CD4-positive, alpha-beta T cell (primary cell): Measurements from ENCODE around the gene RNF144A. TPM values are rescaled to one million over a fixed set of nuclear protein-coding genes. Genes with fewer than 3 reads are reported as not detected.

Experiments used
- ATAC-seq: fragments of 200-7000 bp; cut with Tn5 transposase; one replicate; pipeline ENCODE4 v1.10.0; 2022; ENCODE audit warnings: mild to moderate bottlenecking; ENCODE audit not compliant: poor library complexity
- CTCF ChIA-PET: fragments of 350-600 bp; sonication (Branson Sonifier 250); formaldehyde crosslinking; loops from one replicate; lab custom pipeline; 2021; ENCODE audit warnings: antibody characterized with exemption, inconsistent platforms; lab: Charles Lee
- POLR2A ChIA-PET: fragments of 350-600 bp; sonication (Branson Sonifier 250); formaldehyde crosslinking; loops from one replicate; lab custom pipeline; 2021; ENCODE audit warnings: antibody characterized with exemption, inconsistent platforms; lab: Charles Lee
- DNase-seq, 14 experiments: peaks; one replicate each; pipeline ENCODE4 v3.0.0-alpha.2; 2013 to 2020; ENCODE audit warnings: mixed read lengths in 2 of 14
- H3K27ac ChIP-seq, 2 donors: one replicate each; pipeline versions ENCODE4 v1.5.1 to v1.7.0; 2013; ENCODE audit warnings: low read length in 2 of 2, low read depth in 1 of 2, mild to moderate bottlenecking in 1 of 2
- H3K27me3 ChIP-seq, 2 experiments: 1 replicate in 1 of 2; 2 replicates in 1 of 2; pipeline versions ENCODE4 v1.6.1 to v1.7.0; 2013; ENCODE audit warnings: low read length in 2 of 2, control low read depth in 1 of 2, mild to moderate bottlenecking in 1 of 2, moderate library complexity in 1 of 2; ENCODE audit not compliant: insufficient read depth in 2 of 2, control insufficient read depth in 1 of 2
- H3K36me3 ChIP-seq: one replicate; pipeline ENCODE4 v1.6.1; 2013; ENCODE audit warnings: low read length, control low read depth; ENCODE audit not compliant: insufficient read depth
- H3K4me1 ChIP-seq: one replicate; pipeline ENCODE4 v1.6.1; 2013; ENCODE audit warnings: low read length, control low read depth; ENCODE audit not compliant: insufficient read depth
- H3K4me3 ChIP-seq: one replicate; pipeline ENCODE4 v1.5.1; 2013; ENCODE audit warnings: mild to moderate bottlenecking, low read length, moderate library complexity
- H3K9me3 ChIP-seq, 2 experiments: 1 replicate in 1 of 2; 2 replicates in 1 of 2; pipeline versions ENCODE4 v1.6.1 to v1.7.0; 2013; ENCODE audit warnings: low read length in 2 of 2, mild to moderate bottlenecking in 2 of 2, control low read depth in 1 of 2, moderate library complexity in 1 of 2; ENCODE audit not compliant: control insufficient read depth in 1 of 2, insufficient read depth in 1 of 2
- H3K27ac Mint-ChIP-seq: one replicate; pipeline ENCODE4 v1.8.0; 2020; ENCODE audit warnings: mixed read lengths
- H3K27me3 Mint-ChIP-seq: one replicate; pipeline ENCODE4 v1.8.0; 2021; ENCODE audit warnings: mixed read lengths
- H3K36me3 Mint-ChIP-seq: one replicate; pipeline ENCODE4 v1.8.0; 2021; ENCODE audit warnings: low read depth, mixed read lengths
- H3K4me1 Mint-ChIP-seq: one replicate; pipeline ENCODE4 v1.8.0; 2021; ENCODE audit warnings: low read depth, mixed read lengths
- H3K4me3 Mint-ChIP-seq: one replicate; pipeline ENCODE4 v1.8.0; 2020; ENCODE audit warnings: mild to moderate bottlenecking, mixed read lengths
- H3K9me3 Mint-ChIP-seq: one replicate; pipeline ENCODE4 v1.8.0; 2020; ENCODE audit warnings: mixed read lengths
- CTCF ChIP-seq: fragments of 200-600 bp; IDR thresholded peaks from one replicate; pipeline ENCODE4 v1.8.0; 2022; ENCODE audit warnings: antibody characterized with exemption, mild to moderate bottlenecking
- intact Hi-C, 2 experiments: fragments of 100-400 bp; cut with DNase I in 1 of 2; cut with micrococcal nuclease in 1 of 2; formaldehyde crosslinking; loops; one replicate each; pipeline versions ENCODE4 v1.15.1 to v1.9.0; 2023 to 2025; cut with DNase I, micrococcal nuclease
- total RNA-seq, 174 experiments: library from RNA in 2 of 174; stranded (reverse) in 2 of 174; gene quantifications; one replicate each; pipeline ENCODE4 v1.2.3 and lab custom pipeline; 2021 to 2026

RNF144A gene
- total RNA-seq, 2 experiments from 2014 or later, result 39.0 to 40.1 TPM

- Mint-ChIP-seq H3K27ac (peak overlapping the region; percentile 40), H3K36me3 (peaks cover 30% of the 10 kb centered on the region), H3K4me3 (peak overlapping the region; percentile 85), H3K27me3 (no peaks in the 10 kb centered on the region), H3K9me3 (no peaks in the 10 kb centered on the region), H3K4me1 (peaks cover 85% of the 10 kb centered on the region)
- no peaks in the 10 kb centered on the region for H3K36me3 ChIP-seq
- DNase-seq, result no peak
- H3K4me1 ChIP-seq, result peaks cover 72% of the 10 kb centered on the region
- peaks cover 0 to 10% of the 10 kb centered on the region in 2 experiments for H3K9me3 ChIP-seq
- H3K27ac ChIP-seq, result no peak overlapping the region
- POLR2A ChIA-PET, result interaction anchor here (0.6 to 3.7 kb wide), 8 partner anchors 9 to 1762 kb away, joined by 3 to 30 read pairs (median 4); partner anchors contain the start of genes ID2 and RSAD2
- H3K27me3 ChIP-seq, result no peaks in the 10 kb centered on the region
- TF ChIP-seq CTCF, result no peak
- ATAC-seq, result no peak
- H3K4me3 ChIP-seq, result no peak overlapping the region
- intact Hi-C loops, result loop anchor here in 1 of 2 experiments (5.0 to 10.0 kb wide), 2 partner anchors 92 to 1765 kb away; partner anchors contain the start of gene ID2
- CTCF ChIA-PET, result interaction anchor here (0.8 to 2.0 kb wide), 4 partner anchors 12 to 94 kb away, joined by 3 to 5 read pairs (median 4); partner anchors contain the start of gene CMPK2
These were observed 2.9 kb downstream of the RNF144A start for GRCh38 chr2:6919901-6920742.

DNA sequence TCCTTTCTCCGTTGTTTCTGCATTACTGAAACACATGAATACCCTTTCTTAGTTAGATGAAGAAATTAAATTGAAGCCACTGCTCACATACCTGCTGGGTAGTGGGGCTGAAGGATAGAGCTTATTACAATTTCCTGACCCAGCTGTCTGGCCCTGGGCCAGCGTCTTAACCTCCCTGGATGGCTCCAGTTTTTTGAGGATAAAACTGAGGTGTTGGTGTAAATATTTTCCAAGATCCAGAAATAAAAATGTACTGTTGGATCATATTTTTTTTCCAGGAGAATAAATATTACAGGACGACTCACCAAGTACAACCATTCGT, 3.5 kb downstream of the RNF144A start:
- Mint-ChIP-seq H3K27me3 (no peaks in the 10 kb centered on the region), H3K4me3 (peak overlapping the region; percentile 85), H3K27ac (peak overlapping the region; percentile 40), H3K36me3 (peaks cover 30% of the 10 kb centered on the region), H3K4me1 (peaks cover 85% of the 10 kb centered on the region), H3K9me3 (no peaks in the 10 kb centered on the region)
- ChIA-PET POLR2A (interaction anchor here (1.0 to 3.7 kb wide), 4 partner anchors 8 to 137 kb away, joined by 3 to 30 read pairs (median 4); no protein-coding TSS in a partner anchor), CTCF (interaction anchor here (1.0 to 2.0 kb wide), 2 partner anchors 12 to 55 kb away, joined by 3 to 4 read pairs; partner anchors contain the start of gene CMPK2)
- Histone ChIP-seq H3K4me3 (no peak overlapping the region), H3K27me3 (no peaks in the 10 kb centered on the region), H3K36me3 (no peaks in the 10 kb centered on the region), H3K9me3 (peaks cover 0 to 10% of the 10 kb centered on the region in 2 experiments), H3K27ac (no peak overlapping the region), H3K4me1 (peaks cover 72% of the 10 kb centered on the region)
- DNase-seq (no peak), ATAC-seq (no peak)
- intact Hi-C loops, result no loop called here
- TF ChIP-seq CTCF, result no peak

GRCh38 chr2:6921321-6921922, 4.2 kb downstream of the RNF144A start:
- peaks cover 76% of the 10 kb centered on the region for H3K4me1 ChIP-seq
- POLR2A ChIA-PET, result interaction anchor here (1.0 to 3.7 kb wide), 3 partner anchors 7 to 24 kb away, joined by 3 to 30 read pairs (median 6); no protein-coding TSS in a partner anchor
- H3K9me3 ChIP-seq, result peaks cover 0 to 10% of the 10 kb centered on the region in 2 experiments
- peaks cover 85% of the 10 kb centered on the region for H3K4me1 Mint-ChIP-seq
- H3K27ac ChIP-seq, result no peak overlapping the region
- peak overlapping the region; percentile 47 for H3K4me3 Mint-ChIP-seq
- ATAC-seq (no peak), DNase-seq (no peak)
- H3K27me3 Mint-ChIP-seq, result no peaks in the 10 kb centered on the region
- H3K4me3 ChIP-seq, result no peak overlapping the region
- CTCF ChIA-PET, result interaction anchor here (2.0 kb wide), 1 partner anchor 56 kb away, joined by 4 read pairs; the partner anchor contains the start of gene CMPK2
- H3K27me3 ChIP-seq, result no peaks in the 10 kb centered on the region
- H3K9me3 Mint-ChIP-seq, result no peaks in the 10 kb centered on the region
- intact Hi-C loops, result no loop called here
- no peak for TF ChIP-seq CTCF
- H3K36me3 ChIP-seq, result no peaks in the 10 kb centered on the region
- H3K36me3 Mint-ChIP-seq, result peaks cover 31% of the 10 kb centered on the region
- peak overlapping the region; percentile 40 for H3K27ac Mint-ChIP-seq
